ENCODE data around the gene SEPTIN12.
"Not testable (repeated sequence)": the region's sequence is repeated elsewhere in the genome, so short reads cannot be mapped to it uniquely, and the experiment has no call there.

SEPTIN12 gene

DNA sequence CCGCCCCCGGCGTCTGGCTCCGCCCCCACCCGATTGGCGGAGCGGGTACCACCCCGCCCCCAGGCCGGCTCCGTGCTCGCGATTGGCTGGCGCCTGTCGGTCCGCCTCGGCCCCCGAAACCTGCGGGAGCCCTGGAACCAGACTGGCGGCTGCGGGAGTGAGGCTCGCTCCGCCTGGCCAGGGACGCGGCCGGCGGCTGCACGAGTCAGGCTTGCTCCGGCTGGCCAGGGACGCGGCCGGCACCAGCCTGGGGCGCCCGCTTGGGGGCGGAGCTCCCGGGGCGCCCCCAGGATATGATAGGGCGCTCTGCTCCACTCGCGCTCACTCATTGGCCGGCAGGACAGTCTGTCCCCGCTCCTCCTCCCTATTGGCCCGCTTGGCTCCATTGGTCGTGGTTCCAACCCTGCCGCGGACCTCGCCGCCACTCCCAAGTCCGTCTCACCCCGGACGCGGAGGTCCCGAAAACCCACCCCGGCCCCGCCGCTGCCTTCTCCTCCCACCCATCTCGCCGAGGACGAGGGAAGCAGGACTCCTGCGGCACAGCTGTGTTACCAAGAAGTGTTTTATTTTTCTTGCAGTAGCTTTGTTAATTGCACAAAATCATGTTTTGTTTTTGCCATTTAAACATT is 14.6 kb upstream of the SEPTIN12 start:
- peak; percentile 88 for DNase-seq (ENCODE audit: low read depth)

DNA sequence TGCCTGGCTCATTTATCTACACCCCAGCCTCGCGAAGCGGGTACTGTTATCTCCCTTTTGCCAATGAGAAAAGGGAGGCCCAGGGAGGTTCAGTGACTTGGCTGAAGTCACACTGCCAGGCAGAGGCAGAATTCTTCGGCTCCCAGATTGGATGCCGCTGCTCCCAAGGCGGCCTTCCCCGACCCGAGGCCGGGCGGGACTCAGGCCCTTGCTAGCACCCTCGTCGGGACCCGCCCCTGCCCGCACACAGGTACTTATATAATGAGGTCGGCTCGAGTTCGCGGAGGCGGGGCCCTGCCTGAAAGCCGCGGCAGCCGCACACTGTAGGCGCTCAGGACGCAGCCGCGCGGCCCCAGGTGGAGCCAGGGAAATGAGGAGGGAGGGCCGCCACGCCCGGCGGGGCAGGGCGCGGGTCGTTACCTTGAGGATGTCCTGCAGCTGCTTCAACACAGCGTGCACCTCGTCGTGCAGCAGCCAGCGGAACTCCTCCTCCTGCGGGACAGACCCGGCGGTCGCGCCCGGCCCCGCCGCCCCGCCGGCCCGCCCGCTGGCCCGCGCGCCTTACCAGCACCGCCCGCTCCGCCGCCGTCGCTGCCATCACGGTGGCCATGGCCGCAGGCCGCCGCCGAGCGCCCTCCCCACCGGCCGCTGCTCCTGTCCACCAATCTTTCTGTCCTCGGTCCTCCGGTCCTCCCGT is 14.0 kb upstream of the SEPTIN12 start, which contains the start of gene ROGDI:
ROGDI (minus strand) TSS at position 672 of the 697 bp plus-strand sequence; CDS start at position 610, 62 bp downstream.
- DNase-seq (ENCODE audit: low read depth), result peak; percentile 19

DNA sequence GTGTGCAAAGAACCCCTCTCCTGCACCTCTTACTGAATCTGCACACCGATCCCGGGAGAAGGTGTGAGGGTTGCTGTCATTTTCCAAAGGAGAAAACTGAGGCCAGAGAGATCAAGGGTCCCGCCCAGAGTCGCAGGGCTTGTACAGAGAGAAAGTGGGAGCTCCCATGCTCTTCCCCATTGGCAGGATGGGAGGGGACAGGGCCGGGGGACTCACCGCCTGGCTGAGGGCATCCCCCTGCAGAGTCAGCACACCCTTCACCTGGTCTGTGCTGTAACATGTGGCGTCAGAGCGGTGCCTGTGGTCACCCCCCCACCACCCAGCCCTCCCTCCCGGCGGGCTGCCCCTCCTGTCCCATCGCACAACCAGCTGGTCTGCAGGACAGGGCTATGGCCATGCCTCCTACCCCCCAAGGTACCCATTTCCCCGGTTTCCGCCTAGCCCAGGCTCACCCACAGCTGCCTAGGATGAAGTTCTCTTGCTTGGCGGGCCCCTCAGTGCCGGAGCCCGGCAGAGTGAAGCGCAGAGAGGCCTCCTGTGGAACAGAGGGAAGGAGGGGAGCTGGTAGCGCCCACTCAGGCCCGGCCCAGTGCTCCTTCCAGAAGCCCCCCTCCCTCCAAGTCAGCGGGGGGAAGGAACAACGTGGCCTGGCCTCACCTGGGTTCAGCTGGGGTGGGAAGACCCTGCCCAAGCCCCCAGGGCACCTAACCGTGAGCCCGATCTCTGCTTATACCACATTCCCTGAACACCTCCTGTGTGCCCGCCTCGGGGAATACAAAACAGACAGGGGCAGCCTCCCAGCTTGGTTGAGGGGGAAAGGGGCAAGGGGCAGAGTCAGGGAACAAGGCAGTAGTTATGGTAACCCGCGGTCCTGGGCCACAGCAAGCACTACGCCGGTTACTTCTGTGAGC is 13.2 kb upstream of the SEPTIN12 start:
- DNase-seq (ENCODE audit: low read depth), result no peak

DNA sequence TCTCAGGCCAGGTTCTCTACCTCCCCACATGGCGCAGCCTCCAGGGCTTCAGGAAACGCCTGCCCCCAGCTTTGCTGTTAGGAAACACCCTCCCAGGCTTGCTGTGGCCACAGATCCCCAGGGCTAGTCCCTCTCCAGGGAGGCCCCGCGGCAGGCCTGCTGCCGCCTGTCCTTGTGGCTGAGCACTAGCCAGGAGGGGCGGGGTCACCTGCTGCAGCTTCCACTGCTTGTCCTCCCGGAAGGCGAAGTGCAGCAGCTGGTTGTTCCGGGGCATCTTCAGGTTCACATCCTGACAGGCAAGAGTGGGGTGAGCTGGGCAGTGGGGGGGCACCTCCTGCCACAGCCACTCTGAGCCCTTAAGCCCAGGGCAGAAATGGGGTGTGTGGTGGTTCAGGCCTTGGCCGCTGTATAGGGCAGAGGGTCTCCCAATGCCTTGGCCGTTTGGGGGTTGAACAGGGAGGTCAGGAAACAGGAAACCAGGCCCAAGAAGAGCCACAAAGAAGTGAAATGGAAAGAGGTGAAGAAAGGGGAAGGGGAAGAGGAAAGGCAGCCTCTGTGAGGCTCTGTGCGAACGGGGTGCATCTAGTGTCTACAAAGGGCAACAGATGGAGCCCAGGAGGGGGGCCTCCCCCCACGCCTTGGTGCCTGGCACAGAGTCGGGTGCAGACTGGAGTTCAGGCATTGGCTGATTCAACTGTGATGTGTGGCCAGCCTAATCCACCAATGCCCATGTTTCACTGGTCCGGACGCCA is 12.3 kb upstream of the SEPTIN12 start:
- no peak for DNase-seq (ENCODE audit: low read depth)

DNA sequence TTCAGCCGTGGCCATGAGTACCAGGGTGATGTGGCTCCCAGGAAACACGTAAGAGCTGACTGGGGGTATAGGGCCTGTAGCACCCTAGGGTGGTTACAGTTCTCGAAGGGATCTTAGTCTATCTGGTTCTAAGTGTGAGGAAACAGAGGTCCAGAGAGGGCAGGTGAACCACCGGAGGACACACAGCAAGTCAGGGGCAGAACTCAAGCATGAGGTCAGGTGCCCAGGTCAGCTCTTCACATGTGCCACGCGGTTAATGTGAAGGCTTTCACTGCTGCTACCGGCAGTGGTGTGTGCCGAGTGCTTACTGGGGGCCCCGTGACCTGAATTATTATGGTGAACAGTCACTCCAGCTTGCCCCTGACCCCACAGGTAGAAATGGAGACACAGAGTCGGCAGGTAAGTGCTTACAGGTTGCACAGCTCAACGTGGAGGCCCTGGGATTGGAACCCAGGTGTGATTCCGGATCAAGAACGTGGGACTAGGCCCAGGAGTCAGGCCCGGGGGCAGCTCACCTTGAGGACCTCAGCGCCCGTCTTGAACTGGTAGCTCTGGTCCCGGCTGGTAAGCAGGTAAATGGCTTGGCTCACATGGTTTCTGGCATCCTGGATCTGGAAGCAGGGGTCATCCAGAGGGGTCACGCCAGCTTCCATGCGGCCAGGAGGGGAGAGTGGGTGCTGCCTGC is 11.2 kb upstream of the SEPTIN12 start:
- no peak for DNase-seq (ENCODE audit: low read depth)

- no peak for DNase-seq (ENCODE audit: low read depth)
Measured at GRCh38 chr16:4798456-4798855, 10.3 kb upstream of the SEPTIN12 start.

DNA sequence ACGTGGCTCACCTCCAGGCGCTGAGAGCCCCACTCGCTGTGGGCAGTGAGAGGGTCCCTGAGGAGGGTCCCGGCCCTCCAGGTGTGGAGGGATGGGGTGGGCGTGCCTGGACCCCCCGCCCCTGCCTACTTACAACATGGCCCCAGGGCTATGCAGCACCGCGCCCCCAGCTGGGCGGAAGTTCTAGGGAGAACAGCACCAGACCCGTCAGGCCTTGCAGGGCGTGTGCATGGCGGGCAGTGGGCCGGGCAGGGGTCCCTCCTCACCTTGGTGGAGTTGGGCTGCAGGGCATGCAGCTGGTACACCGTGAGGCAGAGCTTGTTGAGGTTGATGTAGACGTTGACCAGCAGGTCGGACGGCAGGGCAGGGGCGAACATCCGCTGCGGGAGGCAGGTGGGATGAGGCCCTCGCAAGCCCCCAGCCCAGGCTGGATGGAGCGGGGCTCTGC is 9.7 kb upstream of the SEPTIN12 start:
- DNase-seq (ENCODE audit: low read depth), result no peak

GRCh38 chr16:4796982-4797804 is 9.0 kb upstream of the SEPTIN12 start:
- no peak for DNase-seq (ENCODE audit: low read depth)

DNA sequence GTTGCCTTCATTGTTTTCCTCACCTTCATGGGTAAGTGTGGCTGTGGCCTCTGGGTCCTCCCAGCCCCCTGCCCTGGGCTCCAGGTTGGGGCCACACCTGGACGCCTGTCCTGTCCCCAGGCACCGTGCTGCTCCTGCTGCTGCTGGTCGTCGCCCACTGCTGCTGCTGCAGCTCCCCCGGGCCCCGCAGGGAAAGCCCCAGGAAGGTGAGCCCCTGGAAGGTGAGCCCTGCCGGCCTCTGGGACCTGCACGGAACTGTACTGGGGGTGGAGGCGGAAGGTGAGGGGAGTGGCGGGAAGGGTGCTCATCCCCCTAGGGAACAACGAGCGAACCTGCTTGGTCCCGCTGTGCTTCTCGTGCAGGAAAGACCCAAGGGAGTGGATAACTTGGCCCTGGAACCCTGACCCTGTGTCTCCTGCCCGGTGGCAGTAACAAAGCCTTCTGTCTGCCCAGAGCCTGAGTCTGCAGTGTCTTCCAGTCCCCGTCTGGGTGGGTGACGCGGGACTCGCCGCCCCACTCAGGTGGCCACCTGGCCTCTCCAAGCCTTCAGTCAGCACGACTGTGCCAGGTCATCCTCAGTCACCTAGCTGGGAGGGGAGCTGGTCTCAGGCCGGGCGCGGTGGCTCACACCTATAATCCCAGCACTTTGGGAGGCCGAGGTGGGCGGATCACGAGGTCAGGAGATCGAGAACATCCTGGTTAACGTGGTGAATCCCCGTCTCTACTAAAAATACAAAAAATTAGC is 7.9 kb upstream of the SEPTIN12 start:
- no peak for DNase-seq (ENCODE audit: low read depth)

- DNase-seq (ENCODE audit: low read depth), result no peak
Measured at GRCh38 chr16:4795181-4795827, 7.2 kb upstream of the SEPTIN12 start, which contains the start of gene SMIM22. SMIM22 (plus strand) TSS chr16:4795369; CDS start chr16:4795735, 366 bp downstream.

DNA sequence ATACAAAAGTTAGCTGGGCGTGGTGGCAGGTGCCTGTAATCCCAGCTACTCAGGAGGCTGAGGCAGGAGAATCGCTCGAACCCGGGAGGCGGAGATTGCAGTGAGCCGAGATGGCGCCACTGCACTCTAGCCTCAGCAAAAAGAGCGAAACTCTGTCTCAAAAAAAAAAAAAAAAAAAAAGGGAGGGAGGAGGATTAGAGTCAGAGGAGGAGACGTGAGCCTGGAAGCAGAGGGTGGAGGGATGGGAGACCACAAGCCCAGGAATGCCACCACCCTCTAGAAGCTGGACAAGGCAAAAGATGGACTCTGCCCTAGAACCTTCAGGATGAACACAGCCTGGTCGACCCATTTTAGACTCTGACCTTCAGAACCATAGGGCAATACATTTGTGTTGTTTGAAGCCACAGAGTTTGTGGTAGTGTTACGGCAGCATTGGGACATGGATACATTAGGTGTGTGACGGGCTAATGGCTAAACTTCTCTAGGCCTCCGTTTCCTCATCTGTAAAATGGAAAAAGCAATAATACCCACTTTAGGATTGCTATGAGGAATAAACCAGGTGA is 4.9 kb upstream of the SEPTIN12 start:
- DNase-seq (ENCODE audit: low read depth), result no peak

- no peak for DNase-seq (ENCODE audit: low read depth)
Measured at GRCh38 chr16:4790871-4791270, 2.7 kb upstream of the SEPTIN12 start.

GRCh38 chr16:4790261-4790660 is 2.1 kb upstream of the SEPTIN12 start:
- no peak for DNase-seq (ENCODE audit: low read depth)

GRCh38 chr16:4788910-4789309 is 765 bp upstream of the SEPTIN12 start:
- no peak for DNase-seq (ENCODE audit: low read depth)

DNA sequence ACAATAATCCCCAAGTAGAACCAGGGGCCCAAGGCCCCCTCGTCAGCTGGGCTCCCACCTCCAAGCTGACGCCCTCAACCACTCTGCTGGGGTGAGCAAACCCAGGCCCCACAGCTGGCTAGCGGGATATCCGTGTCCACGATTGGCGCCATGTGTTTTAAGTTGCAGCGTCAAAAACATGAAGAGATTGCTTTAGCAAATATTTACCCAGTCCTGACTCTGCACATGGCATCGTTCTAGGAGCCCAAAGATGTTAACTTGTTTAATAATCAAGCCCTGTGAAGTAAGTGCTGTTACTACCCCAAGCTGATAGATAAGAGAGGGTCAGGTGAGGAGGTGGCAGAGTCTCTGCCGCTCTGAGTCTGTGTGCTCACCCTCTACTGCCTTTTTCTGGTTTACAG is 344 bp upstream of the SEPTIN12 start:
- DNase-seq (ENCODE audit: low read depth), result no peak

- DNase-seq (ENCODE audit: low read depth), result no peak
Measured at GRCh38 chr16:4787068-4787467, 1.1 kb downstream of the SEPTIN12 start.

GRCh38 chr16:4785758-4786433 is 2.2 kb downstream of the SEPTIN12 start:
- no peak for DNase-seq (ENCODE audit: low read depth)

GRCh38 chr16:4784444-4784987 is 3.6 kb downstream of the SEPTIN12 start:
- not testable (repeated sequence) for DNase-seq (ENCODE audit: low read depth)
